Germinal center (tissue), 1 donor: Measurements from ENCODE around the gene WWOX.

Source experiments
- DNase-seq: peaks from one replicate; pipeline ENCODE4 v3.0.0; 2012; ENCODE audit warnings: mixed read lengths, low spot score

Gene WWOX

DNA sequence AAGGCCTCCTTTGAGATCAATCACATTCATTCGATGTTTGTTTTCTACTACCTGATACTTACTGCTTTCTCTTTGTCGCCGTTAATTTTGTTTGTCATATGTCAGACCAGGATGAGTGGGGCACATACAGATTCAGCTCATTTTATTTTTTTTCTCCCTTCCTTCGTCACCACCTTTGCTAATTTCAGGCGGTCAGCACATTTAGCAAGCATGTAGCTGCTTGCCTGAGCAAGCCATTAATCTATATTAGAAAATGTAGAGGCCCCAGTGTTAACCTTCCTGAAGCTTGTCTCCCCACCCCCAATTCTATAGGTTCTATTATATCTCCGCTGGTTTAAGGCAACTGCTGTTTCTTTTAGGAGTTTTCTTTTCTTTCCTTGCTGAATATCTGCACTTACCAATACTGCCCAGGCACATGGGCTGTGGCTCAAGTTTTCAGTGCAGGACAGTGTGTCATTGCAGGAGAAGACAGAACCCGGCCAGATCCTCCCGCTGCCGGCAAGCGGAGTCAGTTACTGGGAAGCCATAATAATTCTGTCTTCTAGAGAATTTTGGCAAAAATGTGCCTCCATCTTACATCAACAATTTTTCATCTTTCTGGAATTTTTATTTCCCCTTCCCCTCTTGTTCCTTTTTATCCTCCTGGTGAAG lies 714.3 kb downstream of the WWOX start:
- DNase-seq: no peak

DNA sequence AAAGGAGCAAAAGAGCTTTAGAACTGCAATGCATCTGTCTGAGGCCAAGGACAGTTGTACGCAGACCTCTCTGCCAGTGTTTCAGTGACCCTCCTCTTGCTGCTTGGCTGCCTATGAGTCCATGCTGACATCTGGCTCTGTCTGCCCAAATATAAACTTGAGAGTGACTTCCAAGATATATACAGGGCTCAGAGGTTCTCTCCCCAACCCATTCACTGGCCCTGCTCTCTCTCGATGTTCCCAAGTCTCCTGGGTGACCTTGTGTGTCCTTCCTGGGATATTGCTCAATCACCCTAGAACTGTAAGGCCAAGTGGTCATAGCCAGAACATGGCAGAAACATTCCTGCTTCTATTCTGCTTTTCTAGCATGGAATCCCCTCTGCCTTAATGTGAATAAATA lies 716.3 kb downstream of the WWOX start:
- DNase-seq: no peak

DNA sequence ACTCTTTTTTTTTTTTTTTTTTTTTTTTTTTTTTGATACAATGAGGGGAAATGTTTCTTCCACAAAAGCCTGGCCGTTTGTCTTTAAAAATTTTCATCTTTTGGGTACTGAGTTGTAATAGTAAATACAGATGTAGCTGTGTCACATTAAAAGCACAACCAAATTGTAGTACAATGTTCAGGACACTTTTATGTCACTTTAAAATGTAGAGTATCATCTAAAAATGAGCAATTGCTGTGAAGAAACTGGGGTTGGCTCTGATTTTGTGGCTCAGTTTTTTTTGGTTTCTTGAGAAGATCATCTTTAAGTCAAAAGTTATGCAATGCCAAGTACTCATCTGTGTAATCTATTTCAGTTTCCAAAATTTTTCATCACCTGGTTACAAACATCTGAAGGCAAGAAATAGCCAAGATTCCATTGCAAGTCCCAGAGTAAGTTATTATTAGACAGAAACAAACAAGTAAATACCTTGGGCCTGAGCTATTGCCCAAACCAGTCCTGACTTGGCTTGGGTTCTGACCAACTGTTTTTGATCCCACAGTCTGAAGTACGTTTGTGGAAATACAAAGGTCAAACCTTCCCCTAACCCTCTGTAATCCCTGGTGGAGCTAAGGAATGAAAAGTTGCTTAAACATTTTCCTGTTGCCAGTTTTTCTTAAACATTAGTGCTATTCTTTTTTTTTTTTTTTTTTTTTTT lies 717.2 kb downstream of the WWOX start:
- DNase-seq: no peak

DNA sequence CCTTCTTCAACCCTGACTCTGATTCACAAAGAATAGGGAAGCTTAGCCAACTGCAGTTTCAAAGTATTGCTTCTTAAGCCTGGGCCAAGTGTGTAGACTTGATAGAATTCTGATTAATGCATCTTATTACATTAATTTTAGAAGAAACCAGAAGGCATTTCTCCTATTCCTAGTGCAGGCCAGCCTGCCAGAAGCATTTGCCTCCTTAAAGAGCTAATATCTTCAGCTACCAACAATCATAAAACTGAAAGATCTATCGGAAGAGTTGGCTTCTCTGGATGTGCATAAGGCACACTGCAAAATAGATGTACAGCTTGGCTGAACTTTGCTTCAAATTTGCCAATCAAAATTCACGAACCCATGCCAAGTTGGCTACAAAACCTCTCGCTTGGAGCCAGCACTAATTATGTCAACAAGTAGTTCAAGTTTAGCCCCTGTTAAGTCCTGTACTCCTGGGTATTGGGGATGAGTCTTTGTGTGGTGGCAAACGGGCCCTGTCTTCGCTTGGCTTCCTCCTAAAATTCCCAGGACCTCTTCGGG lies 717.8 kb downstream of the WWOX start:
- no peak for DNase-seq

DNA sequence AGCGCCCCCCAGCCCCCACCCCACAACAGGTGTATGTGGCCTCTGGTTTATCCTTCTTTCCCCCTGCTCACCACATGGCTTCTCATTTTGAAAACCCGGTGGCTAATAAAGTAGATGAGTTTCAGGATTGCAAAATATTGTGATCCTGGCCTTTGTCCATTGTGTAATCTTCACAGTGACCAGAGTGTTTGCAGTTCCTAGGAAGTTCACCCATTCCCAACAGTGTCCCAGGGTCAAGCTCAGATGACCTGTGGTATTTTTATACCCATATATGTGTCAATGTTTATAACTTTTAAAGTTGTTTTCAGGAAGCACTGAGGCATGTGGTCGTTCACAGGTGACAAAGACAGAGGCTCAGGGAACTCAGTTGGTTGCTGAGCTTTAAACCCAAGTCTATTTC lies 721.9 kb downstream of the WWOX start:
- DNase-seq: no peak

DNA sequence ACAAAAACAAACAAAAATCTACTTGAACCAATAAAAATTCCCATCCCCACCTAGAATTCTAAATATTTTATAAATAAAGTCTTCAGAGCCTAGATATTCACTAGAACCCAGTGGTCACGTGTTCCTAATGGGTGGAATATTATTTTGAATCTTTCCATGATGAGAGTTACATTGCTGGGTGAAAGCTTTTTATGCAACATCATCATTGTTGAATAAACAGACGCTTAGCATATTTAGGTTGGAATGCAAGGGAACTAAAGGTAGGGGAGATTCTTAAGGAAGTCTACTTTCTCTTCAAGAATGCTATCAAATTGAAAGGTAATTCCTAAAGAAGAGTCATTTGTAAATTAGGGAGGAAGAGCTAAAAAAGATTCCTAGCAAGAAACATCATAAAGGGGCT lies 723.1 kb downstream of the WWOX start:
- no peak for DNase-seq

DNA sequence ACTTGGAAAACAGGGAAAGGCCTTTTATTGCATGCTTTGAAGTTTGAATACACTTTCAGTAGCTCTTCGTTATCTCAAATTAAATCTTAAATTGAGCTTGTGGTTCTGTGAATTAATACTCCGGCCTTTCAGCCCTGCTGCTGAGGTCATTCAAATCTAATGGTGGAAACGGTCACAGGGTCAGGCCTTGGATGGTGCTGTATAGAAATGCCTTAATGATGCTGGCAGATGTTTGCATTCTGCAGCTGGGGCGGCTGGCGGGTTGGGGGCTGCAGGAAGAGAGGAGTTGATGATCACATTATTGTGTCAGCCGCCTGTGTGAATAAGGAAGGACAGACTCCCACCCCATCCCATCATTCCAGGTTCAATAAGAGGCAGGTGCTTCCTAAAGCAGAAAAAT lies 723.6 kb downstream of the WWOX start:
- DNase-seq: no peak

DNA sequence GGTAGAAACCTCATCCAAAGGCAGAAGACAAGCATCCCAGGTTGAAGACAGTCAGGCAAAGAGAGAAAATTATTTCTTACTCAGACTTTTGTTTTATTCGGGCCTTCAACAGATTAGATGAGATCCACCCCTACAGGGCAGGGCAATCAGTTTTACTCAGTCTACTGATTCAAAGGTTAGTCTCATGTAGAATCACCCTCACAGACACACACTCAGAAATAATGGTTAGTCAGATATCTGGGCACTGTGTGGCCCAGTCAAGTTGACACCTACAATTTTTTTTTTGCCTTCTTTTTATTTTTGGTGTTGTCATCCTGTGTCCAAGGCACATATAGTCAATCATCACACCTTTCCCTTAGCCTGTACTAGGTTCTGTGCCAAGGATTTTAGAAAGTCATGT lies 729.8 kb downstream of the WWOX start:
- DNase-seq: no peak

DNA sequence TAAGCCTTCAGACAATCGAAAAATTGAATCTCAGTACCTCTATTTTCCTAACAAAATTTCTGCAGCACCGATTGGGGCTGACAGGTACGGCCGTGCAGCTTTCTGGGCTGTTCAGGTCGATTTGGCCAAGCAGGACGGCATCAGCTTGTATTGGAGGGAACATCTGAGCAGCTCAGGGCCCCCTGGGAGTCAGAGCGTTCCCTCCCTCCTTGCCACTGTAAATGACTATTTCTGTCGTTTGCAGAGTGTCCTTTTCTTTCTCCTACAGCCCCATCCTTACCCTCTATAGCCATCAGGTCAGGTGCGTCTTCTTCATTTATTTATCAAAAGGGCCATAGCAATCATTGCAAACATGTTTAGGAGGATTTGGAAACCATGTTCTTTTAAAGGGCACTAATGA lies 731.1 kb downstream of the WWOX start:
- DNase-seq: no peak

DNA sequence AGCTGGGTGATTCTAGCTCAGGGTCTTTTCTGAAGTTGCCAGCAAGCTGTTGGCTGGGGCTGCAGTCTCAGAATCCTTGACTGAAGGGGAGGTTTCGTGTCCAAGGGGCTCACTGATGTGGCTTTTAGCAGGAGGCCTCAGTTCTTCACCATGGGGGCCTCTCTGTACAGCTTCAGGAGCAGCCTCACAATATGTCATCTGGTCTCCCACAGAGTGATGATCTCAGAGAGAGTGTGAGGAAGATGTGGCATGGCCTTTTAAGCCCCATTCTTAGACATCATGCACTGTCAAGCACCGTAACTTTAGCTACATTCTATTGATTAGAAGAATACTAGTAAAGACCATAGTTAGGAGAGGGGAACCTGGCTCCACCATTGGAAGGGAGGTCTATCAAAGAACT lies 732.6 kb downstream of the WWOX start:
- no peak for DNase-seq

DNA sequence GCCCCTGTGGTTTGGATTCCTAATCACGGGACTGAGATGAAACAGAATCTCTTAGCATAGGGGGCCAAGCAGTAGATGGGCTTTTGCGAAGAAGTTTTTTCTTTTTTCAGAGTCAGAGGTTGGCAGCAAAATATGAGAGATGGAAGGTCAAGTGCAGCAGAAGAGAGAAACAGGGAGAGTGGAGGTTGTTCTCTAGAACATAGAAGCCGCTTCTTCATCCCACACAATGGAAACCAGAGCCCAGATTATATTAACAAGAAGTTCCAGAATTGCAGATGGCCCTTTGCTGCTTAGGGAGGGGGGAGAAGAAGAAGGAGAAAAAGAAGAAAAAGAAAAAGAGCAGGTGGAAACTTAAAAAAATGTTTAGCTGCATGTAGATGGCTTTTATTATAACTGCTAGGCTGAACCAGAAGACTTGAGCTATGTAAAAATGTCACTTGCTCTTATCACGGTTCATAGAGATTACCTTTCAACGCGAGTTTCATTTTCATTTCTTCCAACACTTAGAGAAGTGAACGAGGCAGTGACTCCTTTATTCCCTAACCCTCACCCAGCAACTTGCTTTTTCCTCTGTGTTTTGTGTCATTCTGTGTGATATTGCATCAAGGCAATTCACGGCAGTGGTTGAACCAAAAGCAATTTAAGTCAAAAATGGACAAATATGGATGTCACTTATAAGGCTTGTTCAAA lies 737.5 kb downstream of the WWOX start:
- DNase-seq: no peak

DNA sequence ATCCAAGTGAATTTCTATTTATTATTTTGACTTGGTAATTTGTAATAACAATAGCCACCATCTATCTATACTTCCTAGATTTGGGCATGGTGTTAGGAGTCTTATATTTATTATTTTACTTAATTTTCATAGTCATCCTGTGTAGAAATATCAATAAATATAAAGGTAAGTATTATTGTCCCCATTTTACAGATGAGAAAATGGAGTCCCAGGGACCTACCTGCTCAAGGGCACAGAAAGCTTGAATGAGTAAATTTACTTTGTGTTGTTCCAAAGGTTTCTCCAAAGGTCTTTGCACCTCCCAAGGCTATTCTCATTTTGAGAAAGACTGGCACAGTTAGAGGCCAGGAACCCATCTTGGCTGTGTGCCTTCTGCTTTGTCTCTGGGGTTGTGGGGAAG lies 738.3 kb downstream of the WWOX start:
- DNase-seq: no peak

DNA sequence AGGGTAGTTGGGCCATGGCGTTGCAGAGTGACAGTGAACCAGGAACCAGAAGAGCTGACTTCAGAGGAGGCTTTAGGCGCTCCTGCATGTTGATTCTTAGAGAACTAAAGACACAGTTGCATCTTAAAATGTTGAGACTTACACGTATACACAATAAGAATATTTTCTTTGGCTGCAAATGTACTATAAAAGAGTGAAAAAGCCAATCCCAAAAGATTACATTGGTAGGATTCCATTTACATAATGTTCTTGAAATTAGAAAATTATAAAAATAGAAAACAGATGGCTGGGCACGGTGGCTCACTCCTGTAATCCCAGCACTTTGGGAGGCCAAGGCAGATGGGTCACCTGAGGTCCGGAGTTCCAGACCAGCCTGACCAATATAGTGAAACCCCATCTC lies 738.8 kb downstream of the WWOX start:
- DNase-seq: no peak

DNA sequence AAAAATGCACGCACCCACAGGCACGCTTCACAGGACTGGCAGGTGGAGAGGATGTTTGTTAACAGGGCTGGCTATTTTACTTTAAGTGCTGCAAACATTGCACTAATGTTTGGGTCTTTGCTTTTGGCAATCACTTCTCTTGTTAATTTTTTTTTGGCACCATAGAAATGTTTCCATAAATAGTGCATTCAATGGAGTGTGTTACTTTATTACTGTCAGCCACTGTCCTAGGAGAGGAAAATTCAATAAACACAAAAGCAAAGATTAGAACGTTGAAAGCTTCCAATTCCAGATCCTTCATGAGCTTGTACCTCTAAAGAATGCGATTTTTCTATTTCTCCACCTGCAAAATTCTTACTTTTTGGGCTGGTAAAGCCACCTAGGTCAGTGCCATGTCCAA lies 743.5 kb downstream of the WWOX start:
- no peak for DNase-seq

DNA sequence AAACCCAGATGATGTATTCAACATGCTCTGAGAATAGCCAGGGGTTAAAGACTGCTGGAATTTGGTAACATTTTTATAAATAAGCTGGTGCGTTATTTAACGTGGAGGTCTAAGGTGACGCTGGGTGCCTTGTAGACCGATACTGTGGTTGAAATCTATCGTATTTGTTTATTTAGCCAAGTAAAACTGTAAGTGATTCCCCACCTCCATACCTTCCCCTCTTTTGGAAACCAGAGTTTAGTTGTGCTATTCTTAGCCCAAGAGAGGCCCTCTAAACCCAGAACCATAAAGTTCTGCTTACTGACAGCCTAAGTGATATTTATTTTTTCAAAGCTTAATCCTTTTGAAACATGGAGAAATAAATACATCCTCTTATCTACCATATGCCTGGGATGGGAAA lies 744.5 kb downstream of the WWOX start:
- no peak for DNase-seq

DNA sequence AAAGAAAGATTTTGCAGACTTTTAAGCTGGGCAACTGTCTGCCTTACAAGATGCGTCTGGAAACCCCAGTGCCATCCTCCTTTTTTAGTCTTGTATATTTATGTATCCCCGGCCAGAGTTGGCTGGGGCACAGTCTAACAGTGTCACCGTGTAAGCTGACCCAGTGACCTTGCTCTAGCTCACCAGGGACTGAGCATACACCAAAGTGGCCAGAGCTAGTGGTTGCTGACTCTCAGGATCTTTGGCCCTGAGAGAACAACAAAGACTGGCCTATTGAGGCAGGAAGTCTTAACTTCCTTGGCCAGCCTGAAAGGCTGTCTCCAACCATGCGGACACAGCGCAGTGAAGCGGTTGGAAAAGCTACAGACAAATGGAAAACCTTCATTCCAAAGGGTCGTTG lies 745.2 kb downstream of the WWOX start:
- no peak for DNase-seq

DNA sequence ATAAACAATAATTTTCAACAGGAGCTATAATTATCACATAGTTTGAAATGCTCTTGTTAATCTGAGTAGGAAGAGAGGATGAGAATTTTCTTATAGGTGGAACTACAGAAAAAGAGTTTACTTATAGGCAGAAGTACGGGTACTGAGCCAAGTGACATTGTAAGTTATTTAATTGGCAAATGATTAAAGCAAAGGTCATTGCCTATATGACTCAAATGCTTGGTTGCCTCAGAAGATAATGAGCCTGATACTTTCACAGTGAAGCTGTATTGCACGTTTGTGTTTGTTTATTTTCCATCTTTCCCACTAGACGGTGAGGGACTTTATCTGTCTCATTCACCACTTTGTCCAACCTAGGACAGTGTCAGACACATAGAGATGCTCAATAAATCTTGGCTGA lies 751.8 kb downstream of the WWOX start:
- DNase-seq: no peak

DNA sequence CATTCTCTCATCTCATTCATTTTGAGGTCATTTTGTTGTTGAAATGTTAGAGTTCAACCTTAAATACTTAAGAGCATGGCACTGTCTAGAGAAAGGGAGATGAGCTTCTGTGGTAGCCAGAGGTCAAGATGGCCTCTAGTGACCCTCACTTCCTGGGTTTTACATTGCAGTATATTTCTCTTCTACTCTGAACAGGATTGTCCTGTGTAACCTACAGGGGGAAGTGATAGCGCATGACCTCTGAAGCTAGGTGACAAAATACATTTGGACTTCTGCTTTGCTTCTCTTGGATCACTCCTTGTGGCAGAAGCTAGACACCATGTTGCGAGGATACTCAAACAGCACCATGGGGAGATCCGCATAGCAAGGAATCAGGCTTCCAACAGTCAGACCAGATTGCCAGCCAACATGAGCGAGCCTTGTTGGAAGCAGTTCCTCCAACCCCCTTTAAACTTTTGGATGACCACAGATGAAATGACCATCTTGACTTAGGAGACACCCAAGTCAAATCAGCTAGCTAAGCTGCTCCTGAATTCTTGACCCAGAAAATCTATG lies 752.7 kb downstream of the WWOX start:
- no peak for DNase-seq

DNA sequence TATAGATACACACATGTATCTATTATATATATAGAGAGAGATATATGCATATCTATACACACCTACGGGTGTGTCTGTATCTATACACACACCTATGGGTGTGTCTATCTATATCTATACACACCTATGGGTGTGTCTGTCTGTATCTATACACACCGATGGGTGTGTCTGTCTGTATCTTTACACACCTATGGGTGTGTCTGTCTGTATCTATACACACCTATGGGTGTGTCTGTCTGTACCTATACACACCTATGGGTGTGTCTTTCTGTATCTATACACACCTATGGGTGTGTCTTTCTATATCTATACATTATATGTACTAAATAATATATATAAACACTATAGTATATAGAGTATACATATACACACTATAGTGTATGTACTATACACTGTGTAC lies 762.6 kb downstream of the WWOX start:
- DNase-seq: no peak

DNA sequence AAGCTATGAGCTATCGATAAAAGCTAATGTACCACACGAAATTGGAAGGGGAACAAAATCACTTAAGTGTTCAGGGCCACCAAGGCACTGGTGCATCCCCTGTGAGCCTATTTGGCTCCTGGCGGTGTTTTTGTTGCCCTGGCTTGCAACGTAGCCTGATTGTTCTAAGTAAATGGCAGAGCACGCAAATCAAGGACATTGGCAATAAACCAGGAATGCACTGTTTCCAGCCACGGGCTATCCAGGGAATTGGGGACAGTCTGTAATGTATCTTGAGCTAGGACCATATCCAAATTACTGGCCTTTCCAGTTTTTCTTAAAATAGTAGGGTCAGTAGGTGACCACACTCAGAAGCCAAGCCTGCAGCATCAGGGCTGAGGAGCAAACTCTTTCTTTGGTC lies 767.1 kb downstream of the WWOX start:
- no peak for DNase-seq

DNA sequence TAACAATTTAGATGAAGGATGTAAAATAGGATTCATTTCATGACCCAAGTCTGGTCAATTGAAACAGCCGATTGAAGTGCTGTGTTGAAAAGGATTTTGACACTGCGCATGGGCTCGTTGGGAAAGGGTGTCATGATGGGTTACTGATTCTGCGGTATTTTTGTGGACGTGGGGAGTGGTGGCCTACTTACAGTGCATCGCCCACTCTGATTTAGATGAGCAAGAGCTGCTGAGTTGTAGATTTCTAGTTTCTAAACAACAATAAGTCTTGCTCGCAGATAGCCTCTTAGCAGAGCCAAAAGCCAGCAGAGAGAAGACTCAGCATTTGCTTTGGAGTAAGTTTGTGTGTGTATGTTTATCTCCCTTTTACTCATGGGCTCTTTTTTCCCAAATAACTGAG lies 770.0 kb downstream of the WWOX start:
- no peak for DNase-seq

DNA sequence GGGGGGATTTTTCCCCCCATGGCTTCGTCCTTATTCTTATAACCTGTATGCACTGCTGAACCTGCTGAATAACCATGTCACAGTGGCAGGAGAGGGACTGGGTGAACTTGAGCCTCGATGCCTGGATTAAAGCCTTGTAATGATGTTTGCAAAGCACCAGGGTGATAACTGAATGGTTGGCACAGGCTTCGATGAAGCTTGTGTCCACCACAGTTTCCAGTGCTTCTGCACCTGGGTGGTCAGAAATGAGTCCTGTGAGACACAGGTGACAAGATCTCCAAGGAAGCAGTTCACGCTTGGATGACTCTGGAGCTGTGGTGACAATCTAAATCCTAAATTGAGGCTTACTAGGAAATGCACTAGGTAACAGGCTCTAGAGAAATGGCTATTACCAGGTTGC lies 771.8 kb downstream of the WWOX start:
- no peak for DNase-seq

DNA sequence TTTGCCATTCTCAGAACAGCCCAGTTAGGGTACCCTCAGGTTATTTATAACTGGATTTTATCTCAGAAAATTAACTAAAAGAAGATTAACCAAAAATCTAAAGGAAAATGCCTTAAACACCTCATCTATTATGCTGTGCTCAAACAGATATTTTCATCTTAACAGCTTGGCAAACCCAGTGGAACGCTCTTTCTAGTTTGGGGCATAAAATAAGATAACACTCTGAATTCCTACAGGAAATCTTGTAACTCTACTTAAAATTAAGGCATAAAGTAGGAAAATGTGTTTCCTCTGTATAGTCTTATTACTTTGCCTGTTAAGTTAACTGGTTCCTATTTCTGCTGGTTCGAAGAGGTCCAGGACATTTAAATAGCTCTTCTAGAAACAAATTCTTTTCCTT lies 777.2 kb downstream of the WWOX start:
- no peak for DNase-seq
